Measurements from ENCODE around the gene LMCD1. TPM values are rescaled to one million over a fixed set of nuclear protein-coding genes. Genes with fewer than 3 reads are reported as not detected.

The LMCD1 gene
- total RNA-seq, 6 experiments from 2014 or later, result 3.0 to 24.0 (median 8.4) TPM

GRCh38 chr3:8606701-8607231 lies 105.1 kb downstream of the LMCD1 start:
- TF ChIP-seq CTCF (IDR thresholded peaks at IDR 0.05), result no peak
- no peak for TF ChIP-seq POLR2A (IDR thresholded peaks at IDR 0.05)
- intact Hi-C loops (cut with DNase I), result loop anchor here in 1 of 2 donors (5.0 kb wide), 1 partner anchor 164 kb away; no protein-coding TSS in a partner anchor
- peaks cover 0 to 3% (median 0%) of the 10 kb centered on the region in 4 donors for H3K4me1 ChIP-seq
- no peak overlapping the region for H3K27ac ChIP-seq
- DNase-seq (no peak), ATAC-seq (no peak)
- WGBS (ENCODE audit: insufficient coverage, low coverage, low lambda C conversion rate, missing lambda C conversion rate), result 54% methylated on average over 6 of the region's 7 CpGs
- no peaks in the 10 kb centered on the region for H3K36me3 ChIP-seq
- no peaks in the 10 kb centered on the region for H3K9me3 ChIP-seq
- H3K4me3 ChIP-seq, result no peak overlapping the region
- no peaks in the 10 kb centered on the region for H3K27me3 ChIP-seq

GRCh38 chr3:8607234-8608040 lies 105.8 kb downstream of the LMCD1 start:
- DNase-seq (peak in 2 of 3 donors; percentile 61 to 62), ATAC-seq (peak; percentile 87 to 94 (median 92))
- Histone ChIP-seq H3K9me3 (no peaks in the 10 kb centered on the region), H3K4me3 (no peak overlapping the region), H3K4me1 (peaks cover 0 to 3% (median 0%) of the 10 kb centered on the region in 4 donors), H3K27me3 (no peaks in the 10 kb centered on the region), H3K27ac (no peak overlapping the region), H3K36me3 (no peaks in the 10 kb centered on the region)
- TF ChIP-seq POLR2A (IDR thresholded peaks at IDR 0.05) (no peak), CTCF (IDR thresholded peaks at IDR 0.05) (peak; percentile 48 to 70 (median 63))
- intact Hi-C loops (cut with DNase I), result loop anchor here in 1 of 2 donors (5.0 kb wide), 1 partner anchor 165 kb away; no protein-coding TSS in a partner anchor
- 57% methylated on average over 4 of the region's 7 CpGs for WGBS (ENCODE audit: insufficient coverage, low coverage, low lambda C conversion rate, missing lambda C conversion rate)

GRCh38 chr3:8608041-8608790 lies 106.6 kb downstream of the LMCD1 start:
- H3K4me1 ChIP-seq, result peaks cover 0 to 3% (median 0%) of the 10 kb centered on the region in 4 donors
- H3K27me3 ChIP-seq, result no peaks in the 10 kb centered on the region
- H3K9me3 ChIP-seq, result no peaks in the 10 kb centered on the region
- TF ChIP-seq POLR2A (IDR thresholded peaks at IDR 0.05) (no peak), CTCF (IDR thresholded peaks at IDR 0.05) (no peak)
- ATAC-seq, result peak in 2 of 4 donors; percentile 14 to 43
- 49% methylated on average over 6 of the region's 16 CpGs for WGBS (ENCODE audit: insufficient coverage, low coverage, low lambda C conversion rate, missing lambda C conversion rate)
- intact Hi-C loops (cut with DNase I), result loop anchor here in 1 of 2 donors (5.0 kb wide), 1 partner anchor 166 kb away; no protein-coding TSS in a partner anchor
- DNase-seq, result no peak
- no peaks in the 10 kb centered on the region for H3K36me3 ChIP-seq
- H3K4me3 ChIP-seq, result no peak overlapping the region
- H3K27ac ChIP-seq, result no peak overlapping the region

- no peaks in the 10 kb centered on the region for H3K9me3 ChIP-seq
- TF ChIP-seq POLR2A (IDR thresholded peaks at IDR 0.05), result no peak
- no peak for TF ChIP-seq CTCF (IDR thresholded peaks at IDR 0.05)
- H3K27ac ChIP-seq, result no peak overlapping the region
- WGBS (ENCODE audit: insufficient coverage, low coverage, low lambda C conversion rate, missing lambda C conversion rate), result 79% methylated on average over 9 of the region's 10 CpGs
- H3K4me3 ChIP-seq, result no peak overlapping the region
- no peaks in the 10 kb centered on the region for H3K36me3 ChIP-seq
- no peaks in the 10 kb centered on the region for H3K27me3 ChIP-seq
- intact Hi-C loops (cut with DNase I), result loop anchor here in 1 of 2 donors (5.0 kb wide), 1 partner anchor 167 kb away; no protein-coding TSS in a partner anchor
- ATAC-seq (no peak), DNase-seq (no peak)
- H3K4me1 ChIP-seq, result no peaks in the 10 kb centered on the region
These were observed 107.3 kb downstream of the LMCD1 start for GRCh38 chr3:8608791-8609467.

Data from right lobe of liver (tissue), 6 donors.